GM19468 (cell line): ENCODE measurements around the gene TAPBP.
"Not testable (repeated sequence)": the region's sequence is repeated elsewhere in the genome, so short reads cannot be mapped to it uniquely, and the experiment has no call there.

Source experiments
- ATAC-seq: cut with Tn5 transposase; IDR thresholded peaks from one replicate; pipeline ENCODE4 v1.9.1; 2021; ENCODE audit warnings: mild to moderate bottlenecking, moderate library complexity, moderate number of reproducible peaks; ENCODE audit not compliant: unreplicated experiment; ENCODE audit errors: extremely low read depth

The TAPBP gene

DNA sequence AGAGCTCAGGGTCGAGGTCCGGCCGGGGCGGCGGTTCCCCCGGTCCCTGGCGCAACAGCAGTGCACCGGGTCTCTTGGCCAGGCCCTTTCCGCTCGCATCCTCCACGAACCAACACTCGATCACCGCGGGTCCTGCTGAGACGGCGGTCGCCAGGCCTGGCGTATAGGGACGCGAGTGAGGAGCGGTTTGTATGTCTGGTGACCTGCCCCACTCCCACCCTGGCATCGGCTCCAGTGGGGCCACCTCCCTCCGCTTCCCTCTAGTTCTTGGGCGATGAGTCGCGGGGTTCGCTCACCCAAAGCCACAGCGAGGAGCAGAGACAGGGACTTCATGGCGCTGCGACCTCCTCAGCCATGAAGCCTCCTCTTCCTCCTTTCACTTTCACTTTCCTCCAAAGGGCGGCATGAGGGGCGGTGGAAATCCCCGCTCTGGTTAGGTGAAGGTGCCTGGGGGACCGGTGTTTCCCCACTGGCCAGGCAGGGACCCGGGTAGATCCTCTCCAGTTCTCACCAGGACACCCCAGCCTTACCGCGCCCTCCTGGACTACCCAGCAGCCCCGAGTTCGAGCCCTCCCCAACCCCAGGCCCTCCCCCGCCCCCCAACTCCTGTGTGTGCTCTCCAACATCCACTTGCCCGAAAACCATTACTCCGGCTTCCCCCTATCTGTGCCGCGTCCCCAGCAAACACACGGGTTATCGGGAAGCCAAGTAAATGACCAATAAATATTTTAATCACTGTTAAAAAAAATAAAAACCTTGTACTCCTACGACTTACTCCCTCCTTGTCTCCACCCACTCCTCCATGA is at the start of gene TAPBP:
TAPBP (minus strand) TSS at position 370 of the 806 bp plus-strand sequence; CDS start at position 333, 37 bp downstream.
- no peak for ATAC-seq

DNA sequence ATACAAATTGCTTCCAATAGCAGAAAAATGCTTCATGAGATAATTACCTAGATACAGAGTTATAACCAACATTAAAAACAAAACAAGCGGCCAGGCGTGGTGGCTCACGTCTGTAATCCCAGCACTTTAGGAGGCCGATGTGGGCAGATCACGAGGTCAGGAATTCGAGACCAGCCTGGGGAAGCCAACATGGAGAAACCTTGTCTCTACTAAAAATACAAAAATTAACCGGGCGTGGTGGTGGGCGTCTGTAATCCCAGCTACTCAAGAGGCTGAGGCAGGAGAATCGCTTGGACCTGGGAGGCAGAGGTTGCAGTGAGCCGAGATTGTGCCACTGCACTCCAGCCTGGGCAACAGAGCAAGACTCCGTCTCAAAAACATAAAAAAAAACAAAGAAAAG is 49.6 kb upstream of the TAPBP start:
- ATAC-seq = not testable (repeated sequence)

DNA sequence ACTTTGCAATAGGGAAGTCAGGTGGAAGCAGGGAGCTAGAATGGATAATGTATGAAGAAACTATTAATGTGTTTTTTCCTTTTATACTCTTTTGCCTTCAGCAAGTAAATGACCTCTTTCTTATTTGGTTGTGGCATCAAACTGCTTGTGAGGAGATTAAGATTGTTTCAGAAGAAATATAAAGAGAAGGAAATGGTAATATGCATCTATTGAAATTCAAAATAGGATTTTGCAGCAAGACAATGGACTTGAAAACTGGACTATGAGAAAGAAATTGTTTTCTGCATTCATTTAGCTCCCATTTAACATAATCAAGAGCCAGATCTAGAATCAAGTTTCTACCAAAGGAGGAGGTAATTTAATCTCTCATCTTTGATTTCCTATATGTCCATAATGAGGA is 45.5 kb upstream of the TAPBP start:
- ATAC-seq = no peak

DNA sequence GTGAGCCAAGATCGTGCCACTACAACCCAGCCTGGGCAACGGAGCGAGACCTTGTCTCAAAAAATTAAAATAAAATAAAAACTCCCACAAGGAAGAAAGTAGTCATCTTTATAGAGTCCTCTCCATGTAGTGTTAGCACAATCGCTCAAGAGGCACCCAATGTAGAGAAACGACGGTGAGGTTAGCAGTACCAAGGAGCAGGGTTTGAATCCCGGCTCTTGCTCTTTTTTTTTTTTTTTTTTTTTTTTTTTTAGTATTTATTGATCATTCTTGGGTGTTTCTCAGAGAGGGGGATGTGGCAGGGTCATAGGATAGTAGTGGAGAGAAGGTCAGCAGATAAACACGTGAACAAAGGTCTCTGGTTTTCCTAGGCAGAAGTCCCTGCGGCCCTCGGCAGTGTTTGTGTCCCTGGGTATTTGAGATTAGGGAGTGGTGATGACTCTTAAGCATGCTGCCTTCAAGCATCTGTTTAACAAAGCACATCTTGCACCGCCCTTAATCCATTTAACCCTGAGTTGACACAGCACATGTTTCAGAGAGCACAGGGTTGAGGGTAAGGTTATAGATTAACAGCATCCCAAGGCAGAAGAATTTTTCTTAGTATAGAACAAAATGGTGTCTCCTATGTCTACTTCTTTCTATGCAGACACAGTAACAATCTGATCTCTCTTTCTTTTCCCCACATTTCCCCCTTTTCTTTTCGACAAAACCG is 43.4 kb upstream of the TAPBP start:
- ATAC-seq = not testable (repeated sequence)

DNA sequence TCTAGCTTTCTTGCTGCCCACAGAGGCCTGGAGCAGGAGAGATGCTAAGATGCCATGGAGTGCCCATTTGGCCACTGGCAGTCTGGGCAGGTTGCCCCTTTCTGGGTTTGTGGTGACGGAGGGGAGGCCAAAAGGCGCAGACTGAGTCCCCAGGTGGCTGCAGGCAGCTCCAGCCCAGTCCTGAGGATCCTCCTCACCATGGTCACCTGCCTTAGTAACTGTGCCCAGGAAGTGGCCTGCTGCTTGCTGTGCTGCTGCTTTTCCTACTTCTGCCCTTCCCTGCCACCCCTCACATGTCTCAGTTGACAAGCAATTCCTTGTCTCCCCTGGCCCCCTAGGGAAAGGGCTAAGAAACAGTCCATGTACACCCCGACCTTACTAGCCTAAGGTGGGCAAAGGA is 42.4 kb upstream of the TAPBP start:
- no peak for ATAC-seq

DNA sequence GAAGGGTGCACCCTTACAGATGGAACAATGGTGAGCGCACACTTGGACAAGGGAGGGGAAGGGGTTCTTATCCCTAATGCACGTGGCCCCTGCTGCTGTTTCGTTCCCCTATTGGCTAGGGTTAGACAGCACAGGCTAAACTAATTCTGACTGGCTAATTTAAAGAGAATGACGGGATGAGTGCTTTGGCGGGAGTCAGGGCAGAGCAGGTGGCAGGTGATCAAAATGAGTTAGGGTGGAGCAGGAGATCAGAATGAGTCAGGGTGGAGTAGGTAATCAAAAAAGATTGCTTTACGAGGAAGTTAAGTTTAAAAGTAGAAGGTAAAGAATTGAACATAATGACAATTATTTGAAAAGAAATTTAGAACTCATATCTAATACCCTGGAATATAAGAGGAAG is 42.0 kb upstream of the TAPBP start:
- ATAC-seq = not testable (repeated sequence)

DNA sequence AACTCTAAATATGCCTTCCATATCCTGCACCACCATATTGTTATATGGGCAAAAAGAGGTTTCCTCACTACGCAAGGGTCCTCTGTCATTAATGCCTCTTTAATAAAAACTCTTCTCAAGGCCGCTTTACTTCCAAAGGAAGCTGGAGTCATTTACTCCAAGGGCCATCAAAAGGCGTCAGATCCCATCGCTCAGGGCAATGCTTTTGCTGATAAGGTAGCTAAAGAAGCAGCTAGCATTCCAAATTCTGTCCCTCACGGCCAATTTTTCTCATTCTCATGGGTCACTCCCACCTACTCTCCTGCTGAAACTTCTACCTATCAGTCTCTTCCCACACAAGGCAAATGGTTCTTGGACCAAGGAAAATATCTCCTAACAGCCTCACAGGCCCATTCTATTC is 33.9 kb upstream of the TAPBP start:
- no peak for ATAC-seq

DNA sequence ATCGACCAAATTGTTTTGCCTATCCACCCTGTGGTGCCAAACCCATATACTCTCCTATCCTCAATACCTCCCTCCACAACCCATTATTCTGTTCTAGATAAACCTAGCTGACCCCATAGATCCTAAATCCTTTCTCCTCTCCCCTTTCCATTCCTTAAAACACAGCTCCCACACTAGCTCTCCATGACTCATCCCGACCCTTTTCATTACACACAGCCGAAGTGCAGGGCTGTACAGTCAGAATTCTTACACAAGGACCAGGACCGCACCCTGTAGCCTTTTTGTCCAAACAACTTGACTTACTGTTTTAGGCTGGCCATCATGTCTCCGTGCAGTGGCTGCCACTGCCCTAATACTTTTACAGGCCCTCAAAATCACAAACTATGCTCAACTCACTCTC is 33.1 kb upstream of the TAPBP start:
- ATAC-seq = not testable (repeated sequence)

DNA sequence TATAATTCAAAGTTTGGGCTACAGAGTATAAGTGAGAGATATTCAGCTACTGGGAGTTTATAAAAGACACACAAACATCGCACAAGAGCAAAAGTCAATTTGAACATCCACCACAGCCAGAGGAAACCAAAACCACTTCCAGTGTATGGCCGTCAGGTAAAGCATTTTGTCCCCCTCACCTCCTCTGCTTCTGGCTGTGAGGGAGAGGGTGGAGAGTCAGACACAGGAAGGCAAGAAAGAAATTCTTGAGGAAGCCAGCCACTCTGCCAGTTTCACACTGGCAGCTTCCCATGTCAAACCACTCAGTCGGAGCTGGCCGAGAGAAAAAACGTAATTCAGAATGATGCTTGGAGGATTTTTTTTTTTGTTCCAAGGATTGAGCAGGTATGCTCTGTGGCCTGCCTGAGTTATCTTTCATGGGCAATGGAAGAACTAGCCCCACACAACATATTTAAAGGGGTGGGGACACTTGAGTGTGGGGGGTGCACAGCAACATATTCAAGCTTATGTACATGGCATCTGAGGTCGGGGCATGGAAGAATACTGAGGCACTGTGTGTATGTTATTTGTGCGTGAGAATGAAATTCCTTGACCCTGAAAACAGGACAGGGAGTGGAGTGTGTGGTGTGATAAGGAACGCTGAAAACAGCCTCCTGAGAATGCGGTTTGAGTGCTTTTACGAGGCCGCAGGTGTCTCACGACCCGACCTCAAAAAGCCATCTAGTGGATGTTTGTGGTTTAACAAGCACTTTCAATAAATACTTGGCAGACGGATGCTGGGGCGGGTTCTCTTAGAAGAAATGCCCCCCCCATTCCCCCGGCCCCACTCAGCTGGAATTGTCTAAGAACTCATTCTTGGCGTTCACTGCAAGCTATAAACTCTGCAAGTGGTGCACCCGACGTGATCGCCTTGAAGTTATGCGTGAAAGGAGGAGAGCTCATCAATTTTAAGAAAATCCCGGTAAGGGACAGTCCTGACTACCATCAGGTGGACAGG is 31.1 kb upstream of the TAPBP start:
- no peak for ATAC-seq

DNA sequence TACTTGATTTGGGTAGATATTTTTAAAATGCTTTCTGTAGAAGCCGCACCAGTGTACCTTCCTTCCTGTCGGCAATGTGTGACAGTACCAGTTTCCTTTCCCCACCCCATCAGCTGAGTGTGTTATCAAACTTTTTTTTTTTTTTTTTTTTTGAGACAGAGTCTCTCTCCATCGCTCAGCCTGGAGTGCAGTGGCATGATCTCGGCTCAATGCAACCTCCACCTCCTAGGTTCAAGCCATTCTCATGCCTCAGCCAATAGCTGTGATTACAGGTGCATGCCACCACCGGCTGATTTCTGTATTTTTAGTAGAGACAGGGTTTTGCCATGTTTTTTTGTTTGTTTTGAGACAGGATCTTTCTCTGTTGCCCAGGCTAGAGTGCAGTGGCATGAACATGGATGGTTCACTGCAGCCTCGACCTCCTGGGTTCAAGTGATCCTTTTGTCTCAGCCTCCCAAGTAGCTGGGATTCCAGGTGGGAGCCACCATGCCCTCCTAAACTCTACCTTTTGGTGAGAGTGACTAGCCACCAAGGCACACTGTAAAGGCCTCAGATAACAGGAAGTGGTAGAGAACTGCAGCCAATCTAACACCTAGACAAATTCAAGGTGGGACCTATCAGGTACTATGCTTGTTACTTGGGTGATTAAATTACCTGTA is 30.2 kb upstream of the TAPBP start:
- no peak for ATAC-seq

DNA sequence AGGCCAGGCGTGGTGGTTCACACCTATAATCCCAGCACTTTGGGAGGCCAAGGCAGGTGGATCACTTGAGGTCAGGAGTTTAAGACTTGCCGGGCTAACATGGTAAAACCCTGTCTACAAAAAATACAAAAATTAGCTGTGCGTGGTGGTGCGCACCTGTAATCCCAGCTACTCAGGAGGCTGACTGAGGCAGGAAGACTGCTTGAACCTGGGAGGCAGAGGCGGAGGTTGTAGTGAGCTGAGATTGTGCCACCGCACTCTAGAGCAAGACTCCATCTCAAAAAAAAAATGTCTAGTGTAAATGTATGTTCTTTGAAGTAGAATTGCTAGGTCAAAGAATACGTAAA is 29.7 kb upstream of the TAPBP start:
- ATAC-seq = not testable (repeated sequence)

DNA sequence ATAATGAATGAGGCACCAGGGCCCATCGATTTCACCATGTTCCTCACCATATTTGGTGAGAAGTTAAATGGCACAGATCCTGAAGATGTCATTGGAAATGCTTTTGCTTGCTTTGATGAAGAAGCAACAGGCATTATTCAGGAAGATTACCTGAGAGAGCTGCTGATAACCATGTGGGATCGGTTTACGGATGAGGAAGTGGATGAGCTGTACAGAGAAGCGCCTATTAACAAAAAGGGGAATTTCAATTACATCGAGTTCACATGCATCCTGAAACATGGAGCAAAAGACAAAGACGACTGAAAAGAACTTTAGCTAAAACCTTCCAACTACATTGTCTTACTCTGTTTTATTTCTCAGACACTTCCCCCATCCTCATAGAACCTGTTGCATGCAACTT is 25.3 kb upstream of the TAPBP start:
- no peak for ATAC-seq

DNA sequence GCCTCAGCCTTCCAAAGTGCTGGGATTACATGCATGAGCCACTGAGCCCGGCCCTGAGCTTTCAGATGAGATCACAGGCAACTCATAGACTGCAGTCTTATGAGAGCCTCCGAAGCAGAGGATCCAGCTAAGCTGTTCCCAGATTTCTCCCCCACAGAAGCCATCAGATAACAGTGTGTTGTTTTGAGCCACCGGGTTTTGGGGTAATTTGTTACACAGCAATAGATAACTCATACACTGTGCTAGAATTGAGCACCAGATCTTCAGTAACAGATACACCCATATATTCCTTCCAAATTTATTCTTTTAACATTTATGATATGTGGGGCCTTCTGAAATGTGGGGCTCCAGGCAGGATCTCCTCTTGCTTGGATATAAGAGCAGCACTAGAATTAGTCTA is 22.6 kb upstream of the TAPBP start:
- no peak for ATAC-seq

DNA sequence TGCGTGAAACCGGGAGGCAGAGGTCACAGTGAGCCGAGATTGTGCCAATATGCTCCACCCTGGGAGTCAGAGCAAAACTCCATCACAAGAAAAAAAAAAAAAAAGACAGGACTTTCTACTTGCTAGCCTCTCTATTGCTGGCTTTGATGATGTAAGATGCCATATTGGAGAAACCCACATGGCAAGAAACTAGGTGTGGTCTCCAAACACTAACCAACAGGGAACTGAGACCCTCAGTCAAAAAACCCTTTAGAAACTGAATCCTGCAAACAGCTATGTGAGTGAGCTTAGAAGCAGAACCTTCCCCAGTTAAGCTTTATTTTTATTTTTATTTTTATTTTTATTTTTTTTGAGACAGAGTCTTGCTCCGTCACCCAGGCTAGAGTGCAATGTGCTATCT is 22.0 kb upstream of the TAPBP start:
- ATAC-seq = no peak

DNA sequence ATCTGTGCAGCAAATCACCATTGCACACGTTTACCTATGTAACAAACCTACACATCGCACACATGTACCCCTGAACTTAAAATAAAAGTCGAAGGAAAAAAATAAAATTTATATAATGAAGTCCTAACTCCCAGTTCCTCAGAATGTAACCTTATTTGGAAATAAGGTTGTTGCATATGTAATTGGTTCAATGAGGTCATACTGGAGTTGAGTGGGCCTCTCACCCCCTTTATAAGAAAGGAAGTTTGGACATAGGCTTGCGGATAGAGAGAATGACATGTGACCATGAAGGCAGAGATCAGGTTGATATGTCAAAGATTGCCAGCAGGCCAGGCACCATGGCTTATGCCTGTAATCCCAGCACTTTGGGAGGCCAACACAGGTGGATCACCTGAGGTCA is 19.8 kb upstream of the TAPBP start:
- ATAC-seq = no peak

DNA sequence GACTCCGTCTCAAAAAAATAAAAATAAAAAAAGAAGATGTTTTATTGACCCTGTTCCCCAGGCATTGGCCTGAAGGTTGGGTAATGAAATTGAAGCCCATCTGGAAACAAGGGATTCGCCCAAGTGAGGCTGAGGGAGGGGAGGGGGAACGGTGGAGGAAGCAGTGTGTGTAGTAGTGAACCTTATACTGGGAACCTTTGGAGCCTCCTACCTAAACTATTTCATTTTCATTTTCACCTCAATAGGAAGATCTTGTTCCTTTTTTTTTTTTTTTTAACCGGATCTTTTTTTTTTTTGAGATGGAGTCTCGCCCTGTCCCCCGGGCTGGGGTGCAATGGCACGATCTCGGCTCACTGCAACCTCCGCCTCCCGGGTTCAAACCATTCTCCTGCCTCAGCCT is 16.9 kb upstream of the TAPBP start:
- ATAC-seq = no peak

DNA sequence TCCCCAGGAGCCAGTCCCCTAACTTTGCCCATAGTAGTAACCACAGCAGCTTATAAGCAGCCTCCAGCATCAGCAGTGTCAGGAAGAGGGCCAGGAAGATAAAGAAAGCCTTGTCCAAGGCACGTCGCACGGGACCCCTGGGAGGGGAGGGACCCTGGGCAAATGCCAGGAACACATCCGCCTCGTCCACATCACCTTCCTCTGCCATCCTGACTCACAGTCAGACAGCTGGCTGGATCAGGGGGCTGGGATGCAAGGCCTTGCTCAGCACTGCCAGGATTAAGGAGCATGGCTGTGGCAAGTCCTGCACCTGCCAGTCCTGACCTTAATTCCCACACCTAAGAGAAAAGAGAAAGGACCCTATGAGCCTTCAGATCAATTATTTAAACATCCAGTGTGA is 15.2 kb upstream of the TAPBP start:
- no peak for ATAC-seq

DNA sequence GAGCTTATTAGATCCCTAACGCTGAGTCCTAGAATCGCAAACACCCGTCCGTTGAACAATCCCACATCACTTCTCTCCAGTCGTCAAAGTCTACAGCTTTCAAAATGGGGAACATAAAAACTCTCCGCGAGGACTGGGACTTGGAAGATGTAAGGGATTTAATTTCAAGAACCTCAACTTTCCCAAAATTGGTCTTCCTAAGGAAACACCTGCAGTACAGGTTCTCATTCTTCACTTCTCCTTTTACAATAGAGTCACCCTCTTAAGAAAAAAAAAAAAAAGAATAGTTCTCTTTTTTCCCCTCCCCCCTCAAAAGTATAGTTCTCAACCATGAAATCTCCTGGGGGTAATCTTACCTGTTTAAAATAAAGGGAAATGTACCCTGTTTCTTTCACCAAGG is 10.2 kb upstream of the TAPBP start:
- ATAC-seq = no peak

DNA sequence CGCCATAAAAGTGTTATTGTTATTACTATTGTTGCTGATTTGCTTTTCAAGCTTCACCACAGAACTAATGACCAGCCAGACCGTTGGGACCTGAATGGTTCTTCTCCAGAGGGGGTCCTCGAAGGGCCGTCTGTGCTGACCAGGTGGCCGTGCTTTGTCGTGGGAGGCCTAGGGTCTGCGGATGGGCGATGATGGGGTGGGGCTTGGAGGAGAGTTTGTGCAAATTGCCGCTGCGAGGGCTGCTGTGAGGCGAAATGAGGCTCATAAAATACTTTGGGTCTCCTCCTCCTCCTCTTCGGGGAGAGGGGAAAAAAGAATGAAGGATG is 9.7 kb upstream of the TAPBP start:
- ATAC-seq = no peak

DNA sequence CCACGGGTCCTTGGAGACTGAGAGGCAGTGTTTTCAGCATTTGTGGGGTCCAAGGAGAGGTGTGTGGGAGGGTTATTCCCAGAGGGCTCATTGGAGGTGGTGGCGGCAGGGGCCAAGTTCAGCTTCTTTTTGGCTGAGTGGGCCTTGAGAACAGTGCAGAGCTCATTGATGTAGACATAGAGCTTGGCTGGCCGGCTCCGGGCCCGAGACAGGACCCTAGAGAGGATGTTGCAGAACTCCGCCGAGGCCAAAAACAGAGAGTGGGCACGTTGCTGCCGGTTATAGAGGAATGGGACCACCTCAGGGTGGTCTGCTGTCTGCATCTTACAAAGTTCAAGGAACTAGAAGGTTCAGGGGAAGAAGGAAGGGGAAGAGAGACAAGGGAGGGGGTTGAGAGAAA is 7.3 kb upstream of the TAPBP start:
- ATAC-seq = no peak
